Liver (tissue), 10 donors: ENCODE data around the gene RALGDS. TPM values are rescaled to one million over a fixed set of nuclear protein-coding genes. Genes with fewer than 3 reads are reported as not detected.
A peak's percentile ranks its signal among the peaks of the same experiment; 100 is the strongest.

Experiments used
- DNase-seq: peaks from one replicate; pipeline ENCODE4 v3.0.0-alpha.2; 2017; ENCODE audit warnings: low spot score
- H3K27ac ChIP-seq, 2 donors: one replicate each; pipeline ENCODE4 v1.7.0; 2013; ENCODE audit warnings: inconsistent platforms in 2 of 2, low read length in 2 of 2, control low read depth in 1 of 2, low read depth in 1 of 2, mild to moderate bottlenecking in 1 of 2
- H3K27me3 ChIP-seq, 4 donors: one replicate each; pipeline versions ENCODE4 v1.6.1 to v1.7.0; 2013; ENCODE audit warnings: low read length in 3 of 4, inconsistent platforms in 1 of 4, mild to moderate bottlenecking in 1 of 4, moderate library complexity in 1 of 4; ENCODE audit not compliant: control insufficient read depth in 4 of 4, insufficient read depth in 4 of 4
- H3K36me3 ChIP-seq, 4 donors: one replicate each; pipeline versions ENCODE4 v1.6.1 to v1.7.0; 2013; ENCODE audit warnings: low read length in 3 of 4, mild to moderate bottlenecking in 3 of 4, low read depth in 1 of 4, moderate library complexity in 1 of 4; ENCODE audit not compliant: control insufficient read depth in 4 of 4, insufficient read depth in 3 of 4
- H3K4me1 ChIP-seq, 4 donors: one replicate each; pipeline versions ENCODE4 v1.6.1 to v1.7.0; 2013; ENCODE audit warnings: low read length in 3 of 4, mild to moderate bottlenecking in 3 of 4, moderate library complexity in 1 of 4; ENCODE audit not compliant: control insufficient read depth in 4 of 4, insufficient read depth in 4 of 4
- H3K4me3 ChIP-seq, 3 donors: one replicate each; pipeline versions ENCODE4 v1.6.1 to v1.7.0; 2013; ENCODE audit warnings: low read length in 3 of 3, control low read depth in 1 of 3, low read depth in 1 of 3, mild to moderate bottlenecking in 1 of 3
- H3K9ac ChIP-seq, 2 donors: one replicate each; pipeline ENCODE4 v1.7.0; 2013; ENCODE audit warnings: low read length in 2 of 2, mild to moderate bottlenecking in 2 of 2, moderate library complexity in 2 of 2, control low read depth in 1 of 2, low read depth in 1 of 2
- H3K9me3 ChIP-seq, 4 donors: one replicate each; pipeline versions ENCODE4 v1.6.1 to v1.7.0; 2013; ENCODE audit warnings: low read length in 3 of 4; ENCODE audit not compliant: control insufficient read depth in 4 of 4
- CTCF ChIP-seq: fragments of 150-350 bp; IDR thresholded peaks from 2 replicates; pipeline ENCODE4 v1.5.1; 2017; ENCODE audit warnings: improper control_type of control experiment, low read depth, low read length; ENCODE audit not compliant: missing input control
- EGR1 ChIP-seq, 2 donors: IDR thresholded peaks; 2 replicates each; pipeline ENCODE4 v1.6.1; 2016 to 2018; ENCODE audit warnings: antibody characterized with exemption in 2 of 2, low read depth in 2 of 2
- FOXA2 ChIP-seq: IDR thresholded peaks from 2 replicates; pipeline ENCODE4 v1.6.1; 2016; ENCODE audit warnings: antibody characterized with exemption
- HNF4A ChIP-seq, 2 donors: conservative IDR thresholded peaks; 2 replicates each; pipeline ENCODE4 v1.6.1; 2016; ENCODE audit warnings: antibody characterized with exemption in 2 of 2, mild to moderate bottlenecking in 2 of 2
- HNF4G ChIP-seq: IDR thresholded peaks from 2 replicates; pipeline ENCODE4 v1.6.1; 2016; ENCODE audit warnings: antibody characterized with exemption
- JUND ChIP-seq, 2 donors: IDR thresholded peaks; 2 replicates each; pipeline ENCODE4 v1.6.1; 2016; ENCODE audit warnings: antibody characterized with exemption in 2 of 2
- RAD21 ChIP-seq, 2 donors: IDR thresholded peaks; 2 replicates each; pipeline ENCODE4 v1.6.1; 2016; ENCODE audit warnings: antibody characterized with exemption in 2 of 2, mild to moderate bottlenecking in 2 of 2
- SP1 ChIP-seq: IDR thresholded peaks from 2 replicates; pipeline ENCODE4 v1.6.1; 2018; ENCODE audit warnings: antibody characterized with exemption, mild to moderate bottlenecking
- WGBS: extraction: QIAGEN DNeasy Blood & Tissue Kit; methylation state at CpG from one replicate; pipeline ENCODE4 v1.1.7; 2013; 5-methylcytosine and 5-hydroxymethylcytosine counted together
- polyA plus RNA-seq, 2 donors: library from polyadenylated mRNA; stranded (reverse) in 1 of 2; unstranded in 1 of 2; fragments of 200-250 nt in 1 of 2; fragments of >200 nt in 1 of 2; fragmentation: Nextera tagmentation in 1 of 2; extraction: Ambion mirVana in 1 of 2; gene quantifications; one replicate each; pipeline versions ENCODE4 v1.2.1 to v1.2.3, GENCODE V29; 2013 to 2015
- small RNA-seq: library from RNA; depleted of rRNA; stranded (forward); fragments of <200 nt; gene quantifications from one replicate; pipeline ENCODE3, GENCODE V24; 2014
- total RNA-seq, 2 donors: library from RNA; depleted of rRNA; stranded (reverse); fragments of >200 nt; gene quantifications; one replicate each; pipeline ENCODE4 v1.2.3, GENCODE V29; 2014
- donor health status: healthy.
- donor health status: healthy.
- donor health status: healthy.
- donor health status: healthy.
- donor health status: healthy.

Gene RALGDS
- total and polyA plus RNA-seq, 4 donors = 1.3 to 19.0 (median 7.3) TPM

DNA sequence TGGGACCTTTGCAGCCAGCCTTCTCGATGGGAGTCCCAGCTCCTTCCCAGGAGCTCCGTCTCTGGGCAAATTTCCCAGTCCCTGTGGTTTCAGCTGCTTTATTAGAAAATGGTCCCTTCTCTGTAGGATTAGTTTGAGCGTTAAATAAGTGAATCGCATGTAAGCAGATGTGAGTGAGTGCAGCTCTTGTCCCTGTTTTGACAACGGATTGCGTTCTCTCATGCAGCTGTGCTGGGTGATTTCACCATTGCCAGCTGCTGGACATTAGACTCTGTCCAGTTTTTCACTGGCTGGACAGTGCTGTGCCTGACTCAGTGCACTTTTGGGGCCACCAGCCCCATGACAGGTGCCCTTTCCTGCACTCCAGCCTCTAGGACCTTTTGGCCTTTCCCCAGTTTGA, 70.9 kb downstream of the RALGDS start:
- Histone ChIP-seq H3K9me3 (no peaks in the 10 kb centered on the region), H3K4me3 (no peak overlapping the region), H3K9ac (no peak overlapping the region), H3K36me3 (peaks cover 7 to 72% (median 21%) of the 10 kb centered on the region in 4 donors), H3K4me1 (no peaks in the 10 kb centered on the region), H3K27me3 (no peaks in the 10 kb centered on the region), H3K27ac (no peak overlapping the region)
- no peak for TF ChIP-seq SP1
- no peak for DNase-seq
- 93% methylated on average over 6 of the region's 6 CpGs for WGBS

GRCh38 chr9:133049043-133049442, 72.0 kb downstream of the RALGDS start:
- DNase-seq = no peak
- TF ChIP-seq FOXA2 (no peak), CTCF (no peak)
- peaks cover 4 to 73% (median 21%) of the 10 kb centered on the region in 4 donors for H3K36me3 ChIP-seq
- no peak overlapping the region for H3K4me3 ChIP-seq
- no peak overlapping the region for H3K9ac ChIP-seq
- WGBS = 94% methylated on average over 13 of the region's 13 CpGs
- H3K27ac ChIP-seq = no peak overlapping the region
- no peaks in the 10 kb centered on the region for H3K4me1 ChIP-seq
- H3K9me3 ChIP-seq = no peaks in the 10 kb centered on the region
- no peaks in the 10 kb centered on the region for H3K27me3 ChIP-seq

GRCh38 chr9:133048595-133048994, 72.4 kb downstream of the RALGDS start:
- no peaks in the 10 kb centered on the region for H3K27me3 ChIP-seq
- H3K4me1 ChIP-seq = no peaks in the 10 kb centered on the region
- no peak overlapping the region for H3K4me3 ChIP-seq
- 76% methylated on average over 5 of the region's 5 CpGs for WGBS
- H3K9ac ChIP-seq = no peak overlapping the region
- no peak overlapping the region for H3K27ac ChIP-seq
- H3K9me3 ChIP-seq = no peaks in the 10 kb centered on the region
- TF ChIP-seq RAD21 (IDR thresholded peaks at IDR 0.05) (peak in 1 of 2 donors; percentile 44), HNF4A (conservative IDR thresholded peaks at IDR 0.05) (no peak), JUND (IDR thresholded peaks at IDR 0.05) (no peak), HNF4G (no peak), EGR1 (IDR thresholded peaks at IDR 0.05; ENCODE audit: low read depth in 2 of 2) (no peak)
- no peak for DNase-seq
- peaks cover 5 to 71% (median 21%) of the 10 kb centered on the region in 4 donors for H3K36me3 ChIP-seq

Small RNA genes lying within 50 kb of the gene (small RNA-seq; reads per million reads assigned to genes)
- gene MIR6877 = not detected

Other genes with a start within 250 kb of the RALGDS start
- under 1 TPM; 0.08 to 0.14 TPM for gene AK8, start 243.0 kb downstream of the RALGDS start, total RNA-seq
- gene AK8, start 243.0 kb downstream of the RALGDS start, polyA plus RNA-seq = under 1 TPM; 0.07 to 0.26 TPM
- under 1 TPM; 0.67 to 0.84 TPM for gene SPACA9, start 242.3 kb downstream of the RALGDS start, total RNA-seq
- gene SPACA9, start 242.3 kb downstream of the RALGDS start, polyA plus RNA-seq = 1 to 10 TPM; 1.1 to 1.3 TPM
- 10 to 100 TPM; 19.9 to 33.5 TPM for gene TSC1, start 176.6 kb downstream of the RALGDS start, total RNA-seq
- gene TSC1, start 176.6 kb downstream of the RALGDS start, polyA plus RNA-seq = 10 to 100 TPM in 1 of 2 donors, 1 to 10 TPM in 1; 4.6 to 11.3 TPM
- 10 to 100 TPM in 1 of 2 donors, not detected in 1; 53.6 TPM for gene GFI1B, start 142.5 kb downstream of the RALGDS start, total RNA-seq
- under 1 TPM in 1 of 2 donors, not detected in 1; 0.05 TPM for gene GFI1B, start 142.5 kb downstream of the RALGDS start, polyA plus RNA-seq
- 10 to 100 TPM; 20.9 to 26.2 TPM for gene GTF3C5, start 90.2 kb downstream of the RALGDS start, total RNA-seq
- gene GTF3C5, start 90.2 kb downstream of the RALGDS start, polyA plus RNA-seq = 10 to 100 TPM; 13.2 to 15.5 TPM
- gene CEL, start 59.3 kb downstream of the RALGDS start, total RNA-seq = under 1 TPM; 0.09 to 0.25 TPM
- gene CEL, start 59.3 kb downstream of the RALGDS start, polyA plus RNA-seq = under 1 TPM in 1 of 2 donors, not detected in 1; 0.08 TPM
- gene GBGT1, start 42.7 kb upstream of the RALGDS start, total RNA-seq = 10 to 100 TPM in 1 of 2 donors, 1 to 10 TPM in 1; 3.4 to 25.7 TPM
- gene GBGT1, start 42.7 kb upstream of the RALGDS start, polyA plus RNA-seq = 1 to 10 TPM in 1 of 2 donors, under 1 TPM in 1; 0.33 to 1.2 TPM
- gene OBP2B, start 88.0 kb upstream of the RALGDS start, total RNA-seq = not detected
- not detected for gene OBP2B, start 88.0 kb upstream of the RALGDS start, polyA plus RNA-seq
- gene ABO, start 154.0 kb upstream of the RALGDS start, total RNA-seq = under 1 TPM; 0.08 to 0.75 TPM
- gene ABO, start 154.0 kb upstream of the RALGDS start, polyA plus RNA-seq = under 1 TPM in 1 of 2 donors, not detected in 1; 0.10 TPM
- gene SURF6, start 214.9 kb upstream of the RALGDS start, total RNA-seq = 1 to 10 TPM; 4.9 to 9.4 TPM
- gene SURF6, start 214.9 kb upstream of the RALGDS start, polyA plus RNA-seq = 10 to 100 TPM in 1 of 2 donors, 1 to 10 TPM in 1; 4.1 to 12.9 TPM
- gene MED22, start 226.9 kb upstream of the RALGDS start, total RNA-seq = 10 to 100 TPM in 1 of 2 donors, 1 to 10 TPM in 1; 9.5 to 10.3 TPM
- gene MED22, start 226.9 kb upstream of the RALGDS start, polyA plus RNA-seq = 10 to 100 TPM in 1 of 2 donors, 1 to 10 TPM in 1; 3.1 to 10.3 TPM
- 100 to 1,000 TPM; 571 to 930 TPM for gene RPL7A, start 227.0 kb upstream of the RALGDS start, total RNA-seq
- gene RPL7A, start 227.0 kb upstream of the RALGDS start, polyA plus RNA-seq = 100 to 1,000 TPM; 215 to 837 TPM
- 10 to 100 TPM; 20.7 to 42.8 TPM for gene SURF1, start 235.2 kb upstream of the RALGDS start, total RNA-seq
- gene SURF1, start 235.2 kb upstream of the RALGDS start, polyA plus RNA-seq = 100 to 1,000 TPM in 1 of 2 donors, 10 to 100 TPM in 1; 58.3 to 106 TPM
- gene SURF2, start 235.3 kb upstream of the RALGDS start, total RNA-seq = 10 to 100 TPM in 1 of 2 donors, 1 to 10 TPM in 1; 6.0 to 13.5 TPM
- gene SURF2, start 235.3 kb upstream of the RALGDS start, polyA plus RNA-seq = 10 to 100 TPM; 13.9 to 15.8 TPM